ENCODE data around the gene PRKCD.

Gene PRKCD

GRCh38 chr3:53139906-53140846 is 20.8 kb upstream of the PRKCD start:
- H3K27ac ChIP-seq, result peak overlapping the region; percentile 51; the same call in 1 of the 2 replicates
- no peak for TF ChIP-seq ZFX (IDR thresholded peaks at IDR 0.05; ENCODE audit: borderline replicate concordance)
- TF ChIP-seq CTCF (IDR thresholded peaks at IDR 0.05), result no peak

GRCh38 chr3:53140847-53141845 is 19.9 kb upstream of the PRKCD start:
- H3K27ac ChIP-seq, result peak overlapping the region; percentile 51; the same call in 1 of the 2 replicates
- no peak for TF ChIP-seq CTCF (IDR thresholded peaks at IDR 0.05)
- no peak for TF ChIP-seq ZFX (IDR thresholded peaks at IDR 0.05; ENCODE audit: borderline replicate concordance)

- no peak overlapping the region for H3K27ac ChIP-seq
- TF ChIP-seq ZFX (IDR thresholded peaks at IDR 0.05; ENCODE audit: borderline replicate concordance) (no peak), CTCF (IDR thresholded peaks at IDR 0.05) (no peak)
These were observed 18.0 kb upstream of the PRKCD start for GRCh38 chr3:53142986-53143385.

- TF ChIP-seq ZFX (IDR thresholded peaks at IDR 0.05; ENCODE audit: borderline replicate concordance), result no peak
- peak overlapping the region; percentile 94 for H3K27ac ChIP-seq
These were observed 16.6 kb upstream of the PRKCD start for GRCh38 chr3:53144446-53144845.

GRCh38 chr3:53144862-53145712 is 15.9 kb upstream of the PRKCD start:
- TF ChIP-seq ZFX (IDR thresholded peaks at IDR 0.05; ENCODE audit: borderline replicate concordance) (no peak), CTCF (IDR thresholded peaks at IDR 0.05) (no peak)
- peak overlapping the region; percentile 94 for H3K27ac ChIP-seq

- H3K27ac ChIP-seq, result peak overlapping the region; percentile 94
- TF ChIP-seq CTCF (IDR thresholded peaks at IDR 0.05) (no peak), ZFX (IDR thresholded peaks at IDR 0.05; ENCODE audit: borderline replicate concordance) (no peak)
These were observed 15.3 kb upstream of the PRKCD start for GRCh38 chr3:53145713-53146080.
